ENCODE results near the gene IRF3.
"Not testable (repeated sequence)": the region's sequence is repeated elsewhere in the genome, so short reads cannot be mapped to it uniquely, and the experiment has no call there.

Gene IRF3

GRCh38 chr19:49640113-49640898 lies 25.4 kb downstream of the IRF3 start, which contains the start of gene RRAS:
Gene RRAS, minus strand, starts transcription at chr19:49640143. Its CDS starts 45 bp downstream, at chr19:49640098.
- Histone ChIP-seq H3K9ac (ENCODE audit: low read length) (peak within 1 kb of the TSS; percentile 100), H3K27me3 (replicated peaks; ENCODE audit: control insufficient read depth, insufficient read depth, low read length) (no peaks in the 10 kb centered on the region), H3K9me3 (ENCODE audit: control insufficient read depth, low read length) (no peaks in the 10 kb centered on the region), H3K4me1 (ENCODE audit: control insufficient read depth, insufficient read depth, low read length) (peaks cover 43% of the 10 kb centered on the region), H3K4me3 (ENCODE audit: low read length) (peak within 1 kb of the TSS; percentile 91), H3K36me3 (ENCODE audit: control insufficient read depth, insufficient read depth, low read length, severe bottlenecking) (peaks cover 8% of the 10 kb centered on the region)
- DNase-seq (ENCODE audit: low read depth) = peak; percentile 100

DNA sequence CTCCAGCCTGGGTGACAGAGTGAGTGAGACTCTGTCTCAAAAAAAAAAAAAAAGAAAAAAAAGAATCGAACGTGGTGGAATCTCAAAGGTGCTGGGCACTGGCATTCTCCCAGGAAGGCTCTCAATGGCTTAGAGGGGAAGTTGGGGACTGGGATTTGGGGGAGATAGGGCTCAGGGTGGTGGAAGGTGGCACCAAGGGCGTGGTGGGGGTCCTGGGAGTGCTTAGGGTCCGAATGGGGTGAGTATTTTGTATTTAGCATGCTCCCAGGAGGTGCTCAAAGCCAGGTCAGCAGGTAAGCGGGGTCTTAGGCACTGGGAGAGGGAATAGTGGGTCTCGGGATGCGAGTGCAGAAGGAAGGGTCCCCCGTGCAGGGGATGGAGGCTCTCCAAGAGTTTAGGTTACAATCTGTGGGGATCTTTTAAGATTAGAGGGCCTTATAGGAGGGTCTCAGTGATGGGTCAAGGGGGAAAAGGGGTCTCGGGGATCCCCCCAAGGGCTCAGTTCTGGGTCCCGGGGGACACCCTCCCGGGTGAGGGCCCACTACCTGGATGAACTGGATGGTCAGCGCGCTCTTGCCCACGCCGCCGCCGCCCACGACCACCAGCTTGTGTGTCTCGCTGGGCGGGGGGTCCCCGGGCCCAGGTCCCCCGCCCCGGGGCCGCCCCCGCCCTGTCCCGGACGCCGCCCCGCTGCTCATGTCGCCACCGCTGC lies 26.1 kb downstream of the IRF3 start:
- Histone ChIP-seq H3K4me3 (ENCODE audit: low read length) (peak overlapping the region; percentile 83), H3K4me1 (ENCODE audit: control insufficient read depth, insufficient read depth, low read length) (peaks cover 45% of the 10 kb centered on the region), H3K36me3 (ENCODE audit: control insufficient read depth, insufficient read depth, low read length, severe bottlenecking) (peaks cover 14% of the 10 kb centered on the region), H3K27me3 (replicated peaks; ENCODE audit: control insufficient read depth, insufficient read depth, low read length) (no peaks in the 10 kb centered on the region), H3K9me3 (ENCODE audit: control insufficient read depth, low read length) (no peaks in the 10 kb centered on the region), H3K9ac (ENCODE audit: low read length) (peak overlapping the region; percentile 99)
- DNase-seq (ENCODE audit: low read depth) = peak; percentile 33

GRCh38 chr19:49637821-49638738 lies 27.6 kb downstream of the IRF3 start:
- peak overlapping the region; percentile 99 for H3K9ac ChIP-seq (ENCODE audit: low read length)
- peaks cover 44% of the 10 kb centered on the region for H3K4me1 ChIP-seq (ENCODE audit: control insufficient read depth, insufficient read depth, low read length)
- no peaks in the 10 kb centered on the region for H3K27me3 ChIP-seq (replicated peaks; ENCODE audit: control insufficient read depth, insufficient read depth, low read length)
- H3K36me3 ChIP-seq (ENCODE audit: control insufficient read depth, insufficient read depth, low read length, severe bottlenecking) = peaks cover 14% of the 10 kb centered on the region
- DNase-seq (ENCODE audit: low read depth) = peak; percentile 96
- peak overlapping the region; percentile 83 for H3K4me3 ChIP-seq (ENCODE audit: low read length)
- H3K9me3 ChIP-seq (ENCODE audit: control insufficient read depth, low read length) = no peaks in the 10 kb centered on the region

DNA sequence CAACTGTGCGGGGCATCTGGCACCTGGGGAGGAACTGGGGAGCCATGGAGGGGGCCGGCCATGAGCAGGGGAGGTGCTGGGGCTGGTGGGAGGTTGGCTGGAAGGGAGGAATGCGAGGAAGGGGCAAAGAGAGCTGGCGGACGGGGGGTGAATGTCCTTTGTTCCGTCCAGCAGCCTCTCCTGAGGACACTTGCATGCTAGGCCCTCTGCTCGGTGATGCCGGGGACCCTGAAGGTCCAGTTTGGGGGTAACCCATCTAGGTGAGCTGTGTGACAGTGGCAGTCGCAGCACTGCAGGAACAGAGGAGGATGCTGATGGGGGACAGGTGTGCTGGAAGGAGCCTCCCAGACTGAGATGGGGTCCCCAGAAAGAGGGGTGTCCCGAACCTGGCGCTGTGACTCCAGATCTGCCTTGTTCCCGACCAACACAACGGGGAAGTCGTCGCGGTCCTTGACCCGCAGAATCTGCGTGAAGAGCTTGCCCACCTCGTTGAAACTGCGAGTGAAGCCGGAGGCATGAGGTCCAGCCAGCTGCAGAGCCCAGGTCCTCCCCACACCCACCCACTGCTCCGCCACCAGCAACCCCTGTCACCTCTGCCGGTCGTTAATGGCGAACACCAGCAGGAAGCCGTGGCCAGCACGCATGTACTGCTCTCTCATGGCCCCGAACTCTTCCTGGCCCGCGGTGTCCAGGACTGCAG lies 29.3 kb downstream of the IRF3 start:
- peak overlapping the region; percentile 54 for H3K9ac ChIP-seq (ENCODE audit: low read length)
- no peak for DNase-seq (ENCODE audit: low read depth)
- H3K27me3 ChIP-seq (replicated peaks; ENCODE audit: control insufficient read depth, insufficient read depth, low read length) = no peaks in the 10 kb centered on the region
- peaks cover 48% of the 10 kb centered on the region for H3K4me1 ChIP-seq (ENCODE audit: control insufficient read depth, insufficient read depth, low read length)
- peak overlapping the region; percentile 33 for H3K4me3 ChIP-seq (ENCODE audit: low read length)
- H3K36me3 ChIP-seq (ENCODE audit: control insufficient read depth, insufficient read depth, low read length, severe bottlenecking) = peaks cover 14% of the 10 kb centered on the region
- H3K9me3 ChIP-seq (ENCODE audit: control insufficient read depth, low read length) = no peaks in the 10 kb centered on the region

DNA sequence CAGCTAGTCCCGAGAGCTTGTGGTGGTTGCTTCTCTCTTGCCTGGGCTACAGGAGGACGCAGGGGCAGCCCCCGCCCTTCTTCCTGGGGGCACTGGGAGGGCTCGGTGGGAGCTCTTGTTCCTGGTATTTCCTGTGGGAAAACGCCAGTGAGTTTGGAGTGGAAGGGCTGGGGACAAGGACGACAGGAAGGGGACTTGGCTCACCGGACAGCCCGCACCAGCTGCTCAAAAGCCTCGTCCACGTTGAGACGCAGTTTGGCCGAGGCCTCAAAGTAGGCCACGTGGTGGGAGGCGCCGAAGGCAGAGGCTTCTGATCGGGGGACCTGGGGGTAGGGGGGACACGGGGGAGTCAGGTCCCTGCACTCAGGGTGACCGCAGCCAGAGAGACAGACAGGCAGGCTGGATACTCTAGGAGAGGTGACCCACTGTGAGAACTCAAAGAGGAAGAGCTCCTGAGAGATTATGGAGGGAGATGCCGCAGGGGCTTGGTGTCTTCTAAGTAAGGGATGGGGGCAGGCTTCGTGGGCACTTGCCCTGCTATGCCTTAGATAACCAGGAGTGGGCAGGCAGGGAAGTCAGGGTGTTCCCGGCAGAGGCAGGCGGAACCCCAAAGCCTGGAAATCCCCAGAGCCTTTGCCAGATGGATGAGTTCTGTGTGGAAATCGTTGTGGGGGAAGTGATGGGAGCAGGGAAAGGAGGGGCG lies 30.0 kb downstream of the IRF3 start:
- peaks cover 14% of the 10 kb centered on the region for H3K36me3 ChIP-seq (ENCODE audit: control insufficient read depth, insufficient read depth, low read length, severe bottlenecking)

GRCh38 chr19:49633273-49633672 lies 32.4 kb downstream of the IRF3 start:
- not testable (repeated sequence) for H3K4me3 ChIP-seq (ENCODE audit: low read length); H3K27me3 ChIP-seq (replicated peaks; ENCODE audit: control insufficient read depth, insufficient read depth, low read length); DNase-seq (ENCODE audit: low read depth); H3K9me3 ChIP-seq (ENCODE audit: control insufficient read depth, low read length)
- Histone ChIP-seq H3K36me3 (ENCODE audit: control insufficient read depth, insufficient read depth, low read length, severe bottlenecking) (peaks cover 14% of the 10 kb centered on the region), H3K9ac (ENCODE audit: low read length) (peak overlapping the region; percentile 75), H3K4me1 (ENCODE audit: control insufficient read depth, insufficient read depth, low read length) (peaks cover 51% of the 10 kb centered on the region)

More for the DNA sequence above, 30.0 kb downstream of the IRF3 start:
- Histone ChIP-seq H3K9ac (ENCODE audit: low read length) (peak overlapping the region; percentile 48), H3K27me3 (replicated peaks; ENCODE audit: control insufficient read depth, insufficient read depth, low read length) (no peaks in the 10 kb centered on the region), H3K9me3 (ENCODE audit: control insufficient read depth, low read length) (no peaks in the 10 kb centered on the region), H3K4me3 (ENCODE audit: low read length) (no peak overlapping the region), H3K4me1 (ENCODE audit: control insufficient read depth, insufficient read depth, low read length) (peaks cover 48% of the 10 kb centered on the region)
- DNase-seq (ENCODE audit: low read depth) = peak; percentile 17

DNA sequence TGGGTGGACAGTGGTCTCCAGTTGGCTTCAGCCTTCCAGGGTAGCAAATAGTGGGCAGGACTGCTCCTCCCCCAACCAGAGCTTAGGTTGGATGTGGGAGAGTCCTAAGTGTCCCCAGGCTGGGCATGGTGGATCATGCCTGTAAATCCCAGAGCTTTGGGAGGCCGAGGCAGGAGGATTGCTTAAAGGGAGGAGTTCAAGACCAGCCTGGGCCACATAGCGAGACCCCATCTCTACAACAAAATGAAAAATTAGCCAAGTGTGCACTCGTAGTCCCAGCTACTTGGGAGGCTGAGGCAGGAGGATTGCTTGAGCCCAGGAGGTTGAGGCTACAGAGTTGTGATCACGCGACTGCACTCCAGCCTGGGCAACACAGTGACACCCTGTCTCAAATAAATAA lies 33.1 kb downstream of the IRF3 start:
- Histone ChIP-seq H3K4me1 (ENCODE audit: control insufficient read depth, insufficient read depth, low read length) (peaks cover 50% of the 10 kb centered on the region), H3K4me3 (ENCODE audit: low read length) (no peak overlapping the region), H3K36me3 (ENCODE audit: control insufficient read depth, insufficient read depth, low read length, severe bottlenecking) (peaks cover 14% of the 10 kb centered on the region), H3K27me3 (replicated peaks; ENCODE audit: control insufficient read depth, insufficient read depth, low read length) (no peaks in the 10 kb centered on the region), H3K9me3 (ENCODE audit: control insufficient read depth, low read length) (no peaks in the 10 kb centered on the region), H3K9ac (ENCODE audit: low read length) (peak overlapping the region; percentile 75)
- no peak for DNase-seq (ENCODE audit: low read depth)

- no peak for DNase-seq (ENCODE audit: low read depth)
Observed at GRCh38 chr19:49631610-49632192, 34.0 kb downstream of the IRF3 start.

GRCh38 chr19:49631014-49631588 lies 34.6 kb downstream of the IRF3 start:
- Histone ChIP-seq H3K4me1 (ENCODE audit: control insufficient read depth, insufficient read depth, low read length) (peaks cover 40% of the 10 kb centered on the region), H3K36me3 (ENCODE audit: control insufficient read depth, insufficient read depth, low read length, severe bottlenecking) (peaks cover 19% of the 10 kb centered on the region), H3K27me3 (replicated peaks; ENCODE audit: control insufficient read depth, insufficient read depth, low read length) (no peaks in the 10 kb centered on the region), H3K9ac (ENCODE audit: low read length) (peak overlapping the region; percentile 70), H3K9me3 (ENCODE audit: control insufficient read depth, low read length) (no peaks in the 10 kb centered on the region), H3K4me3 (ENCODE audit: low read length) (no peak overlapping the region)
- no peak for DNase-seq (ENCODE audit: low read depth)

More at GRCh38 chr19:49631610-49632192, 34.0 kb downstream of the IRF3 start:
- Histone ChIP-seq H3K4me3 (ENCODE audit: low read length) (no peak overlapping the region), H3K9me3 (ENCODE audit: control insufficient read depth, low read length) (no peaks in the 10 kb centered on the region), H3K4me1 (ENCODE audit: control insufficient read depth, insufficient read depth, low read length) (peaks cover 46% of the 10 kb centered on the region), H3K27me3 (replicated peaks; ENCODE audit: control insufficient read depth, insufficient read depth, low read length) (no peaks in the 10 kb centered on the region), H3K9ac (ENCODE audit: low read length) (no peak overlapping the region), H3K36me3 (ENCODE audit: control insufficient read depth, insufficient read depth, low read length, severe bottlenecking) (peaks cover 21% of the 10 kb centered on the region)

Measured in adipocyte (in vitro differentiated cells).